NCI-H524 treated with DMSO at 0.1 percent for 48 hours (cell line): ENCODE results near the gene HDAC9.

Experiments used
- DNase-seq: peaks from one replicate; lab custom pipeline; 2025; lab: John Stamatoyannopoulos, UW

Gene HDAC9

GRCh38 chr7:18788026-18788425 lies 292.5 kb downstream of the HDAC9 start:
- no peak for DNase-seq

- DNase-seq, result no peak
Measured at GRCh38 chr7:18792871-18793595, 297.5 kb downstream of the HDAC9 start.

GRCh38 chr7:18796216-18796615 lies 300.7 kb downstream of the HDAC9 start:
- DNase-seq, result no peak

- DNase-seq, result no peak
Measured at GRCh38 chr7:18798088-18798906, 302.7 kb downstream of the HDAC9 start.

GRCh38 chr7:18799899-18800298 lies 304.4 kb downstream of the HDAC9 start:
- DNase-seq, result no peak

GRCh38 chr7:18803923-18804322 lies 308.4 kb downstream of the HDAC9 start:
- no peak for DNase-seq

- no peak for DNase-seq
Measured at GRCh38 chr7:18806177-18806576, 310.6 kb downstream of the HDAC9 start.

- DNase-seq, result no peak
Measured at GRCh38 chr7:18808026-18808425, 312.5 kb downstream of the HDAC9 start.

- DNase-seq, result no peak
Measured at GRCh38 chr7:18815261-18815960, 319.9 kb downstream of the HDAC9 start.

GRCh38 chr7:18820981-18821380 lies 325.4 kb downstream of the HDAC9 start:
- no peak for DNase-seq

GRCh38 chr7:18821554-18821953 lies 326.0 kb downstream of the HDAC9 start:
- DNase-seq, result no peak

- DNase-seq, result no peak
Measured at GRCh38 chr7:18824157-18824556, 328.6 kb downstream of the HDAC9 start.

- no peak for DNase-seq
Measured at GRCh38 chr7:18828260-18828993, 332.9 kb downstream of the HDAC9 start.

GRCh38 chr7:18828994-18829857 lies 333.7 kb downstream of the HDAC9 start:
- DNase-seq, result no peak

- DNase-seq, result no peak
Measured at GRCh38 chr7:18829858-18830285, 334.3 kb downstream of the HDAC9 start.

GRCh38 chr7:18831419-18831818 lies 335.9 kb downstream of the HDAC9 start:
- no peak for DNase-seq

GRCh38 chr7:18831943-18832342 lies 336.4 kb downstream of the HDAC9 start:
- no peak for DNase-seq

GRCh38 chr7:18834577-18834976 lies 339.0 kb downstream of the HDAC9 start:
- DNase-seq, result no peak

GRCh38 chr7:18835001-18835690 lies 339.6 kb downstream of the HDAC9 start:
- no peak for DNase-seq

GRCh38 chr7:18843979-18844378 lies 348.4 kb downstream of the HDAC9 start:
- no peak for DNase-seq
